Measurements from ENCODE around the gene ZNF793.

Gene ZNF793

DNA sequence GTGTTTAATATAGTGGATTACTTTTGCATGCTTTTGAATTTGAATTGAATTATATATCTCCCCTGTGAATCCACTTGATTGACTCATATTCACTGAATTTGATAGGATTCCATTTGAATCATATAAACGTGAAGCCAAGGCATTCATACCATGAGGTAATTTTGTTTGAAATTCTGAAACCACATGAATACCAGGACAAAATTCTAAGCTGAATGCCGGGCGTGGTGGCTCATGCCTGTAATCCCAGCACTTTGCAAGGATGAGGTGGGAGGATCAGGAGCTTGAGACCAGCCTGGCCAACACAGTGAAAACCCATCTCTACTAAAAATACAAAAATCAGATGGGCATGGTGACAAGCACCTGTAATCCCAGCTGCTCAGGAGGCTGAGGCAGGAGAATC lies 4.4 kb downstream of the ZNF793 start:
- Mint-ChIP-seq H3K4me3 (no peak overlapping the region), H3K27me3 (ENCODE audit: low read depth) (no peaks in the 10 kb centered on the region), H3K36me3 (ENCODE audit: low read depth) (peaks cover 72% of the 10 kb centered on the region), H3K9me3 (peaks cover 24% of the 10 kb centered on the region), H3K27ac (no peak overlapping the region), H3K4me1 (no peaks in the 10 kb centered on the region)
- TF ChIP-seq, protein P1, sequence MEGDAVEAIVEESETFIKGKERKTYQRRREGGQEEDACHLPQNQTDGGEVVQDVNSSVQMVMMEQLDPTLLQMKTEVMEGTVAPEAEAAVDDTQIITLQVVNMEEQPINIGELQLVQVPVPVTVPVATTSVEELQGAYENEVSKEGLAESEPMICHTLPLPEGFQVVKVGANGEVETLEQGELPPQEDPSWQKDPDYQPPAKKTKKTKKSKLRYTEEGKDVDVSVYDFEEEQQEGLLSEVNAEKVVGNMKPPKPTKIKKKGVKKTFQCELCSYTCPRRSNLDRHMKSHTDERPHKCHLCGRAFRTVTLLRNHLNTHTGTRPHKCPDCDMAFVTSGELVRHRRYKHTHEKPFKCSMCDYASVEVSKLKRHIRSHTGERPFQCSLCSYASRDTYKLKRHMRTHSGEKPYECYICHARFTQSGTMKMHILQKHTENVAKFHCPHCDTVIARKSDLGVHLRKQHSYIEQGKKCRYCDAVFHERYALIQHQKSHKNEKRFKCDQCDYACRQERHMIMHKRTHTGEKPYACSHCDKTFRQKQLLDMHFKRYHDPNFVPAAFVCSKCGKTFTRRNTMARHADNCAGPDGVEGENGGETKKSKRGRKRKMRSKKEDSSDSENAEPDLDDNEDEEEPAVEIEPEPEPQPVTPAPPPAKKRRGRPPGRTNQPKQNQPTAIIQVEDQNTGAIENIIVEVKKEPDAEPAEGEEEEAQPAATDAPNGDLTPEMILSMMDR (IDR thresholded peaks at IDR 0.05; ENCODE audit: unreplicated experiment in 3 of 3), result no peak

DNA sequence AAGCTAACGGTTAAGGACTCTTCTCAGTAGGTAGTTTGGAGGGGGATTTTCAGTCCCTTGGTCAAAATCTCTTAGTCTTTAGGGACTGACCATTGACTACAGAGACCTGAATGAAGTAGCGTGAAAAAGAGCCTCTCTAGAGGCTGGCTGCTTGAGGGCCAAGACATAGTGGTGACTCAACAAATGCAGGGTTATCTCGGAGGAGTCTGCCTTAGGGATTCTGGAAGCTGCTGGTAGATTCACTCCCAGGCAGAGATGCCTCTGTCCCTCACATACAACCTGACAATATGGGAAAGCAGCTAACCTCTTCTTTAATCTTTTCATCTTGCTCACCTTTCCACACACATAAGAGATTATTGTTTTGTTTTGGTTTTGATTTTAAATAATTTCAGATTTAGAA lies 5.1 kb downstream of the ZNF793 start:
- H3K9me3 Mint-ChIP-seq, result peaks cover 27% of the 10 kb centered on the region
- TF ChIP-seq, protein P1 (IDR thresholded peaks at IDR 0.05; ENCODE audit: unreplicated experiment in 3 of 3), result no peak
- no peaks in the 10 kb centered on the region for H3K4me1 Mint-ChIP-seq
- no peak overlapping the region for H3K27ac Mint-ChIP-seq
- peaks cover 79% of the 10 kb centered on the region for H3K36me3 Mint-ChIP-seq (ENCODE audit: low read depth)
- no peak overlapping the region for H3K4me3 Mint-ChIP-seq
- no peaks in the 10 kb centered on the region for H3K27me3 Mint-ChIP-seq (ENCODE audit: low read depth)

- Mint-ChIP-seq H3K4me3 (no peak overlapping the region), H3K27ac (no peak overlapping the region), H3K4me1 (no peaks in the 10 kb centered on the region), H3K36me3 (ENCODE audit: low read depth) (peaks cover 93% of the 10 kb centered on the region), H3K27me3 (ENCODE audit: low read depth) (no peaks in the 10 kb centered on the region), H3K9me3 (peaks cover 34% of the 10 kb centered on the region)
- TF ChIP-seq, protein P1 (IDR thresholded peaks at IDR 0.05; ENCODE audit: unreplicated experiment in 3 of 3), result no peak
Measured at GRCh38 chr19:37513397-37513796, 6.7 kb downstream of the ZNF793 start.

- Mint-ChIP-seq H3K4me1 (no peaks in the 10 kb centered on the region), H3K4me3 (no peak overlapping the region), H3K27me3 (ENCODE audit: low read depth) (no peaks in the 10 kb centered on the region), H3K36me3 (ENCODE audit: low read depth) (peaks cover 94% of the 10 kb centered on the region), H3K9me3 (peaks cover 47% of the 10 kb centered on the region), H3K27ac (no peak overlapping the region)
- TF ChIP-seq, protein P1 (IDR thresholded peaks at IDR 0.05; ENCODE audit: unreplicated experiment in 3 of 3), result no peak
Measured at GRCh38 chr19:37519890-37520289, 13.2 kb downstream of the ZNF793 start.

- peaks cover 67% of the 10 kb centered on the region for H3K9me3 Mint-ChIP-seq
- H3K4me1 Mint-ChIP-seq, result no peaks in the 10 kb centered on the region
- TF ChIP-seq, protein P1 (IDR thresholded peaks at IDR 0.05; ENCODE audit: unreplicated experiment in 3 of 3), result no peak
- no peak overlapping the region for H3K4me3 Mint-ChIP-seq
- H3K27ac Mint-ChIP-seq, result no peak overlapping the region
- H3K36me3 Mint-ChIP-seq (ENCODE audit: low read depth), result peaks cover 77% of the 10 kb centered on the region
- peaks cover 5% of the 10 kb centered on the region for H3K27me3 Mint-ChIP-seq (ENCODE audit: low read depth)
Measured at GRCh38 chr19:37537391-37537947, 30.7 kb downstream of the ZNF793 start.

Data from nephron (organoid).